ENCODE data around the gene RRAGB.
"Not testable (repeated sequence)": the region's sequence is repeated elsewhere in the genome, so short reads cannot be mapped to it uniquely, and the experiment has no call there.

The RRAGB gene

GRCh38 chrX:55767100-55767499, 49.6 kb downstream of the RRAGB start:
- no peak overlapping the region for H3K4me3 ChIP-seq (ENCODE audit: low read depth, low read length)
- in situ Hi-C loops (cut with HindIII; ENCODE audit: low sequenced_read_pairs), result no loop called here
- TF ChIP-seq, protein P1, sequence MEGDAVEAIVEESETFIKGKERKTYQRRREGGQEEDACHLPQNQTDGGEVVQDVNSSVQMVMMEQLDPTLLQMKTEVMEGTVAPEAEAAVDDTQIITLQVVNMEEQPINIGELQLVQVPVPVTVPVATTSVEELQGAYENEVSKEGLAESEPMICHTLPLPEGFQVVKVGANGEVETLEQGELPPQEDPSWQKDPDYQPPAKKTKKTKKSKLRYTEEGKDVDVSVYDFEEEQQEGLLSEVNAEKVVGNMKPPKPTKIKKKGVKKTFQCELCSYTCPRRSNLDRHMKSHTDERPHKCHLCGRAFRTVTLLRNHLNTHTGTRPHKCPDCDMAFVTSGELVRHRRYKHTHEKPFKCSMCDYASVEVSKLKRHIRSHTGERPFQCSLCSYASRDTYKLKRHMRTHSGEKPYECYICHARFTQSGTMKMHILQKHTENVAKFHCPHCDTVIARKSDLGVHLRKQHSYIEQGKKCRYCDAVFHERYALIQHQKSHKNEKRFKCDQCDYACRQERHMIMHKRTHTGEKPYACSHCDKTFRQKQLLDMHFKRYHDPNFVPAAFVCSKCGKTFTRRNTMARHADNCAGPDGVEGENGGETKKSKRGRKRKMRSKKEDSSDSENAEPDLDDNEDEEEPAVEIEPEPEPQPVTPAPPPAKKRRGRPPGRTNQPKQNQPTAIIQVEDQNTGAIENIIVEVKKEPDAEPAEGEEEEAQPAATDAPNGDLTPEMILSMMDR (IDR thresholded peaks at IDR 0.05; ENCODE audit: low read depth, low read length), result no peak
- peak; percentile 53 for DNase-seq (ENCODE audit: low read depth, low spot score)

- DNase-seq (ENCODE audit: low read depth, low spot score); H3K4me3 ChIP-seq (ENCODE audit: low read depth, low read length); in situ Hi-C loops (cut with HindIII; ENCODE audit: low sequenced_read_pairs): not testable (repeated sequence)
Measured at GRCh38 chrX:55774419-55774818, 56.9 kb downstream of the RRAGB start.

DNA sequence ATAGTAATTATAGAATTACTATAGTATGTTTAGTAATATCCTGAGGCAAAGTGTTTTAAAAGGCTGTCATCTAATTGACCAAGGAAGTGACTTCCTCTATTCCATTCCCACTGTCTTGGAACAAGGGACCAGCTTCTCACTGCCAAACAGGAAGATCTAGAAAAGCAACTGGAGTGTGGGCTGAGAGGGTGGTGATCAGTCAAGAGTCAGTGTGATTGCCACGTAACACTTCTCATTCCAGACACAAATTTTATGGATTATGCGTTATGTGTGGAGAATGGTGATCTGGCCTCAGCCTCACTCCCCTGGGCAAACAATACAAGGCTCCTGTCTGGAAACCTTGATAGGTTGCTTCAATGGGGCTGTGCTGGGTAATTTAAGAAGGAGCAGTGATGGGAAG, 60.0 kb downstream of the RRAGB start:
- in situ Hi-C loops (cut with HindIII; ENCODE audit: low sequenced_read_pairs), result no loop called here
- no peak overlapping the region for H3K4me3 ChIP-seq (ENCODE audit: low read depth, low read length)
- no peak for DNase-seq (ENCODE audit: low read depth, low spot score)
- TF ChIP-seq, protein P1 (IDR thresholded peaks at IDR 0.05; ENCODE audit: low read depth, low read length), result no peak

GRCh38 chrX:55778322-55778721, 60.8 kb downstream of the RRAGB start:
- TF ChIP-seq, protein P1 (IDR thresholded peaks at IDR 0.05; ENCODE audit: low read depth, low read length), result no peak
- DNase-seq (ENCODE audit: low read depth, low spot score), result no peak
- in situ Hi-C loops (cut with HindIII; ENCODE audit: low sequenced_read_pairs), result no loop called here

GRCh38 chrX:55783723-55784122, 66.2 kb downstream of the RRAGB start:
- H3K4me3 ChIP-seq (ENCODE audit: low read depth, low read length), result no peak overlapping the region
- in situ Hi-C loops (cut with HindIII; ENCODE audit: low sequenced_read_pairs), result no loop called here
- no peak for DNase-seq (ENCODE audit: low read depth, low spot score)
- TF ChIP-seq, protein P1 (IDR thresholded peaks at IDR 0.05; ENCODE audit: low read depth, low read length), result no peak

More at GRCh38 chrX:55778322-55778721, 60.8 kb downstream of the RRAGB start:
- H3K4me3 ChIP-seq (ENCODE audit: low read depth, low read length), result no peak overlapping the region

- in situ Hi-C loops (cut with HindIII; ENCODE audit: low sequenced_read_pairs), result no loop called here
- DNase-seq (ENCODE audit: low read depth, low spot score), result no peak
- H3K4me3 ChIP-seq (ENCODE audit: low read depth, low read length), result no peak overlapping the region
- TF ChIP-seq, protein P1 (IDR thresholded peaks at IDR 0.05; ENCODE audit: low read depth, low read length), result no peak
Measured at GRCh38 chrX:55787063-55787462, 69.5 kb downstream of the RRAGB start.

DNA sequence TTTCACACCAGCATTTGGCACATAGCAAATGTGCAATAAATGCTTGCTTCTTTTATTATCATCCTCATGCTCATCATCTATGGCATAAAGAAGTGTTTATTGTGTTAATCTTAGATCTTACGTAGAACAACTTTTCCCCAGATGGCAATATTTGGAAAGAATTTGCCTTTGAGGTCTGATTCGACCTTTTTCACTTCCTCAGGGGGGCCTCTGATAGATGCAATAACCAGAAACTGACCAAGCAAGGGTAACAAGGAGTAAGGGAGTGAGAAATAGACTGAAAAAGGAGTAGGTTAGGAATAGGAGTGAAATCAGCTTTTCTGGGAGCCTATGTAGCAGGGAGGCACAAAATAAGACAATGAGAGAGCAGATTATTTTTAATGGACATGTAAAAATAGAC, 70.2 kb downstream of the RRAGB start:
- DNase-seq (ENCODE audit: low read depth, low spot score), result no peak
- in situ Hi-C loops (cut with HindIII; ENCODE audit: low sequenced_read_pairs), result no loop called here
- TF ChIP-seq, protein P1 (IDR thresholded peaks at IDR 0.05; ENCODE audit: low read depth, low read length), result no peak
- no peak overlapping the region for H3K4me3 ChIP-seq (ENCODE audit: low read depth, low read length)
